ENCODE measurements around the gene KIF26A. TPM values are rescaled to one million over a fixed set of nuclear protein-coding genes. Genes with fewer than 3 reads are reported as not detected.
A peak's percentile ranks its signal among the peaks of the same experiment; 100 is the strongest.

Gene KIF26A
- total RNA-seq, 2 experiments from 2014 or later = 0.21 to 0.28 TPM

GRCh38 chr14:104109731-104110361 lies 28.5 kb upstream of the KIF26A start:
- Mint-ChIP-seq H3K4me1 (no peaks in the 10 kb centered on the region), H3K36me3 (ENCODE audit: low read depth) (no peaks in the 10 kb centered on the region), H3K4me3 (no peak overlapping the region), H3K27me3 (peaks cover under 1% of the 10 kb centered on the region), H3K27ac (no peak overlapping the region), H3K9me3 (ENCODE audit: low read depth) (no peaks in the 10 kb centered on the region)
- DNase-seq = peak; percentile 2
- ATAC-seq = no peak
- intact Hi-C loops (cut with DNase I, micrococcal nuclease) = no loop called here
- CTCF ChIA-PET = interaction anchor here (0.6 to 0.9 kb wide), 3 partner anchors 11 to 709 kb away, joined by 4 read pairs; no protein-coding TSS in a partner anchor
- POLR2A ChIA-PET = no interaction called here

GRCh38 chr14:104110491-104111209 lies 27.7 kb upstream of the KIF26A start:
- ChIA-PET POLR2A (no interaction called here), CTCF (interaction anchor here (0.7 kb wide), 1 partner anchor 709 kb away, joined by 4 read pairs; no protein-coding TSS in a partner anchor)
- ATAC-seq (no peak), DNase-seq (peak; percentile 3)
- no peaks in the 10 kb centered on the region for H3K4me1 Mint-ChIP-seq
- no peaks in the 10 kb centered on the region for H3K9me3 Mint-ChIP-seq (ENCODE audit: low read depth)
- H3K27ac Mint-ChIP-seq = no peak overlapping the region
- H3K27me3 Mint-ChIP-seq = peaks cover 5% of the 10 kb centered on the region
- intact Hi-C loops (cut with DNase I, micrococcal nuclease) = no loop called here
- no peak overlapping the region for H3K4me3 Mint-ChIP-seq
- no peaks in the 10 kb centered on the region for H3K36me3 Mint-ChIP-seq (ENCODE audit: low read depth)

DNA sequence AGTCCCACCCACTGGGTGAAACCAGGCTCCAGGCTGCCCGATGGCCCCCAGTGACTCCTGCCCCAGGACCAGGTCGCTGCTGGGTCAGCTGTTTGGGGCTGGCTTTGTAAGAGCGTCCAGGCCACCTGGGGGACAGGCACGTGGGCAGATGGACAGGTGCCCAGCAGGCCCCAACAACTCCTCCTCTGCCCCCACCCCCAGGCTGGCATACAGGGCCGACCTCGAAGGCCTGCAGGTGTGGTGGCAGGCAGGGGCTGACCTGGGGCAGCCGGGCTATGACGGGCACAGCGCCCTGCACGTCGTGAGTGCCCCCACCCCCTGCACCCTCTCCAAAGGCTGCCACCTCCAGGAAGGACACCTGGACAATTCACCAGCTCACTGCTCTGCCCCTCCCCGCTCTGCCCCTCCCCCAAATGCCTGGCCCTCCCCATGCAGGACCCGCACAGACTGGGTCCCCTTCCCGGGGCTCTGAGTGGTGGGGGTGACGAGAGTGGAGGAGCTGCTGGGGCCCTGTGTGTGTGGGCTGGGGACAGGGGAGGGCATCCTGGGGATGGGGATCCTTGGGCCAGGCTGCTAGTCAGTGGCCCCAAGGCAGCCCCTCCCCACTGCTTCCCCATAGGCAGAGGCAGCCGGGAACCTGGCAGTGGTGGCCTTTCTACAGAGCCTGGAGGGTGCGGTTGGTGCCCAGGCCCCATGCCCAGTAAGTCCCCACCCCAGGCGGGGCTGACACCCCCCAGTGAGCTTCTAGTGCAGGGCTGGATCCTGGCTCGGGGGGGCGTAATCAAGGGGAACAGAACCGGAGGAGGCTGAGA lies 26.9 kb upstream of the KIF26A start:
- intact Hi-C loops (cut with DNase I, micrococcal nuclease) = loop anchor here in 1 of 2 experiments (2.0 kb wide), 1 partner anchor 63 kb away; no protein-coding TSS in a partner anchor
- Mint-ChIP-seq H3K4me1 (no peaks in the 10 kb centered on the region), H3K27ac (no peak overlapping the region), H3K36me3 (ENCODE audit: low read depth) (no peaks in the 10 kb centered on the region), H3K4me3 (no peak overlapping the region), H3K27me3 (peaks cover 8% of the 10 kb centered on the region), H3K9me3 (ENCODE audit: low read depth) (no peaks in the 10 kb centered on the region)
- POLR2A ChIA-PET = no interaction called here
- ATAC-seq (no peak), DNase-seq (peak; percentile 2)
- CTCF ChIA-PET = no interaction called here

- no peak overlapping the region for H3K27ac Mint-ChIP-seq
- POLR2A ChIA-PET = no interaction called here
- H3K4me3 Mint-ChIP-seq = no peak overlapping the region
- CTCF ChIA-PET = no interaction called here
- no peaks in the 10 kb centered on the region for H3K36me3 Mint-ChIP-seq (ENCODE audit: low read depth)
- peaks cover 8% of the 10 kb centered on the region for H3K27me3 Mint-ChIP-seq
- H3K9me3 Mint-ChIP-seq (ENCODE audit: low read depth) = no peaks in the 10 kb centered on the region
- ATAC-seq (no peak), DNase-seq (peak; percentile 1)
- no peaks in the 10 kb centered on the region for H3K4me1 Mint-ChIP-seq
- intact Hi-C loops (cut with DNase I, micrococcal nuclease) = loop anchor here in 1 of 2 experiments (2.0 kb wide), 1 partner anchor 63 kb away; no protein-coding TSS in a partner anchor
These were observed 26.3 kb upstream of the KIF26A start for GRCh38 chr14:104112113-104112505.

DNA sequence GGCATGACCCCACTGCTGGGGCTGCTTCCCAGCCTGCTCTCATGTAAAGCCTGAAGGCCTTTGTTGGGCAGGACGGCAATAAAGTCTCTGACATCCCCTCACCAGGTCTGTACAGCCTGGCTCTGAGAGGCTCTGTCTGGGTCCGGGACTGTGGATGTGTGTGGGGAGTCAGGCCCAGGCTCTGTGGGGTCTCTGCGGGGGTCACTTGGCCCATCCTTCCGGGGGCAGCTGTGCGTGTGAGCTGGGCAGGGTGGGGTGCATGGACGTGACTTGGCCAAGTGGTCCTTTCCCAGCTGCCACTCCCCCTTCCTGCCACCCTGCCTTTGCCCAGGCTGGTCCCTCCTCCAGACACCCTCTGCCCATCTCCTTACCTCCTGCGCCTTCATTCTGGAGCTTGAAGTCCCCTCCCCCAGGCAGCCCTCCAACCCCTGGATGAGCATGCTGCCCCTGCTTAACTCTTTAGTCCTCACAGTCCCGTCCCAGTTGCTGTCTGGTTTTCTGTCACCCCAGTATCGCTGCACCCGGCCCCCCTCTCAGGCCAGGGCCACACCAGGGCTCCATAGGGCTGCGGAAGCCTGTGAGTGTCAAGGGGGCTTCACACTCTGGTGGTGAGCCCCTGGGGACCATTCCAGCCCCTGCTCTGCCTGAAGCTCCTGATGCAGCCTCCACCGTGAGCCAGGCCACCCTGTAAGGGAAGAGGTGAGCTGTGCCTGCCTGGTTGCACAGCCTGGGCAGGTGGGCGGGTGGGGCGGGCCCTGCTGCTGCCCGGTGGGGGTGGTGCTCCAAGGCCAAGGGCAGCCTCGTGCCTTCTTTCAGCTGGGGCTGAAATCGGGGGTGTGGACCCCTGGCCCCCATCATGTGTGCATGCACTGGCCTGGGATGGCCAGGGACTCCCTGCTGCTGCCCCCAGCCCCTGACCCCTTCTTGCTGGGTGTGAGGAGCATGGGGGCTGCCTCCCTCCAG lies 25.5 kb upstream of the KIF26A start:
- intact Hi-C loops (cut with DNase I, micrococcal nuclease) = loop anchor here in 1 of 2 experiments (2.0 kb wide), 1 partner anchor 62 kb away; no protein-coding TSS in a partner anchor
- no peak for ATAC-seq
- Mint-ChIP-seq H3K27ac (no peak overlapping the region), H3K36me3 (ENCODE audit: low read depth) (no peaks in the 10 kb centered on the region), H3K4me1 (no peaks in the 10 kb centered on the region), H3K27me3 (peaks cover 10% of the 10 kb centered on the region), H3K9me3 (ENCODE audit: low read depth) (no peaks in the 10 kb centered on the region), H3K4me3 (no peak overlapping the region)
- ChIA-PET POLR2A (no interaction called here), CTCF (no interaction called here)
- DNase-seq = peak; percentile 4

- DNase-seq (peak; percentile 2), ATAC-seq (no peak)
- Mint-ChIP-seq H3K36me3 (ENCODE audit: low read depth) (no peaks in the 10 kb centered on the region), H3K27ac (no peak overlapping the region), H3K4me1 (no peaks in the 10 kb centered on the region), H3K4me3 (no peak overlapping the region), H3K9me3 (ENCODE audit: low read depth) (no peaks in the 10 kb centered on the region), H3K27me3 (peaks cover 16% of the 10 kb centered on the region)
- intact Hi-C loops (cut with DNase I, micrococcal nuclease) = loop anchor here in 1 of 2 experiments (2.0 kb wide), 1 partner anchor 61 kb away; no protein-coding TSS in a partner anchor
- POLR2A ChIA-PET = no interaction called here
- CTCF ChIA-PET = no interaction called here
These were observed 24.6 kb upstream of the KIF26A start for GRCh38 chr14:104113631-104114420.

DNA sequence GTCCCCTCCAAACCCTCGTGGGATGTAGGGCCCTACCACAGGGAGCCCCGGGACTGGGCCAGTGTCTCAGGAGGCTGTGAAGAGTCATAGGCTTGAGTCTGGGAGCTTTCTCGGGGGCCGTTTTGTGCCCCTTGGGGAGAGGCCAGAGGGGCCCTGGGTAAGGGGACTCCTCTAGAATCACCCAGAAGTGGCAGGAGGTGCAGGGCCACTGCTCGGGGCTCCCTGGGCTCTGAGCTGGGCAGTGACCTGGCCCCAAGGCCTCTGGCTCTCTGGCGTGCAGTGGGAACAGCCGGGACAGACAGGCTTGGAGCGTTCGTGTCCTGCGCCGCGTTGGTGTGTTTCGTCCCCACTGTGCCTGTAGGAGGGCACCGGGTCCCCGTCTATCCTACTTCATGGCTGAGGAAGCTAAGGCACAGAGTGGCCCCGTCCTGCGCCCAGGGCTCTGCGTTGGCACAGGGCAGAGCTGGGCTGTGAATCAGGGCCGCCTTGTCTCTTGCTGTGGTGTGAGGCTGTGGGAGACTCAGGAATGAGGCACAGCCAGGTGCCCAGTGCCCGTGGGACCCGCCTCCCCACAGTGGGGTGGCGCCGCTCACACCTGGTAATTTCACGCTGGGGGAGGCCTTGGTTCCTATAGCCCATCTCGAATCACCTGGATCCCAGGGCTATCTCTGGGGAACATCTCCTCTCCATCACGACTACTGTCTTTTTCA lies 23.8 kb upstream of the KIF26A start:
- DNase-seq = peak; percentile 2
- peaks cover 20% of the 10 kb centered on the region for H3K27me3 Mint-ChIP-seq
- ATAC-seq = no peak
- ChIA-PET POLR2A (no interaction called here), CTCF (no interaction called here)
- no peaks in the 10 kb centered on the region for H3K9me3 Mint-ChIP-seq (ENCODE audit: low read depth)
- intact Hi-C loops (cut with DNase I, micrococcal nuclease) = no loop called here
- no peaks in the 10 kb centered on the region for H3K36me3 Mint-ChIP-seq (ENCODE audit: low read depth)
- no peak overlapping the region for H3K27ac Mint-ChIP-seq
- no peaks in the 10 kb centered on the region for H3K4me1 Mint-ChIP-seq
- H3K4me3 Mint-ChIP-seq = no peak overlapping the region

- Mint-ChIP-seq H3K36me3 (ENCODE audit: low read depth) (no peaks in the 10 kb centered on the region), H3K9me3 (ENCODE audit: low read depth) (no peaks in the 10 kb centered on the region), H3K27me3 (peaks cover 22% of the 10 kb centered on the region), H3K4me1 (no peaks in the 10 kb centered on the region), H3K27ac (no peak overlapping the region), H3K4me3 (no peak overlapping the region)
- CTCF ChIA-PET = no interaction called here
- POLR2A ChIA-PET = no interaction called here
- DNase-seq (peak; percentile 1), ATAC-seq (no peak)
- intact Hi-C loops (cut with DNase I, micrococcal nuclease) = no loop called here
These were observed 23.2 kb upstream of the KIF26A start for GRCh38 chr14:104115131-104115600.

GRCh38 chr14:104115691-104116287 lies 22.6 kb upstream of the KIF26A start:
- POLR2A ChIA-PET = no interaction called here
- no peaks in the 10 kb centered on the region for H3K9me3 Mint-ChIP-seq (ENCODE audit: low read depth)
- no peak overlapping the region for H3K27ac Mint-ChIP-seq
- intact Hi-C loops (cut with DNase I, micrococcal nuclease) = no loop called here
- H3K4me3 Mint-ChIP-seq = no peak overlapping the region
- peaks cover 23% of the 10 kb centered on the region for H3K27me3 Mint-ChIP-seq
- no peak for ATAC-seq
- DNase-seq = no peak
- CTCF ChIA-PET = no interaction called here
- no peaks in the 10 kb centered on the region for H3K36me3 Mint-ChIP-seq (ENCODE audit: low read depth)
- no peaks in the 10 kb centered on the region for H3K4me1 Mint-ChIP-seq

Data from activated CD4-positive, alpha-beta T cell treated with anti-CD3 and anti-CD28 coated beads for 36 hours (primary cell).